K562 (cell line): ENCODE results near the gene TMSB10. TPM values are rescaled to one million over a fixed set of nuclear protein-coding genes. Genes with fewer than 3 reads are reported as not detected.
A peak's percentile ranks its signal among the peaks of the same experiment; 100 is the strongest.

Source experiments
- FOXJ3 ChIP-seq: sonication (generic); formaldehyde crosslinking; IDR thresholded peaks from 2 replicates; pipeline ENCODE4 v1.4.0; 2020; ENCODE audit warnings: mild to moderate bottlenecking, missing genetic modification reagents
- MCM7 ChIP-seq, 2 experiments: fragments of 450-650 bp; IDR thresholded peaks; 2 replicates each; pipeline ENCODE4 v1.6.1; 2016 to 2018
- PTBP1 ChIP-seq: fragments of 200-400 bp; formaldehyde crosslinking; IDR thresholded peaks from 2 replicates; pipeline ENCODE4 v1.6.1; 2017; ENCODE audit warnings: low read depth, low read length
- RBM34 ChIP-seq: fragments of 200-400 bp; formaldehyde crosslinking; IDR thresholded peaks from 2 replicates; pipeline ENCODE4 v1.6.1; 2018; ENCODE audit warnings: low read length, borderline replicate concordance; ENCODE audit not compliant: insufficient read depth
- RFX7 ChIP-seq: fragments of 250-450 bp; sonication (Bioruptor Pico); IDR thresholded peaks from 2 replicates; pipeline ENCODE4 v1.5.1; 2021; ENCODE audit warnings: mild to moderate bottlenecking
- SIRT6 ChIP-seq: IDR thresholded peaks from one replicate; pipeline ENCODE4 v1.6.1; 2012; ENCODE audit warnings: low read depth, mild to moderate bottlenecking, control low read depth, inconsistent platforms, low read length, moderate library complexity
- SMARCA5 ChIP-seq: fragments of 450-650 bp; IDR thresholded peaks from 2 replicates; pipeline ENCODE4 v1.6.1; 2016
- SRF ChIP-seq, 2 experiments: fragments of 250-450, 450-650 bp in 1 of 2; sonication (Bioruptor Pico) in 1 of 2; sonication (generic) in 1 of 2; formaldehyde crosslinking; IDR thresholded peaks; 2 replicates each; pipeline versions ENCODE4 v1.5.0 to v1.5.1; 2020 to 2022; ENCODE audit warnings: mild to moderate bottlenecking in 1 of 2, missing genetic modification reagents in 1 of 2
- SRSF9 ChIP-seq: fragments of 200-400 bp; formaldehyde crosslinking; IDR thresholded peaks from 2 replicates; pipeline ENCODE4 v1.6.1; 2017; ENCODE audit warnings: low read depth, low read length, borderline replicate concordance
- ZBTB7A ChIP-seq: IDR thresholded peaks from 2 replicates; pipeline ENCODE4 v1.6.1; 2011; ENCODE audit warnings: low read depth, mild to moderate bottlenecking, low read length, moderate library complexity, borderline replicate concordance; ENCODE audit not compliant: control insufficient read depth
- ZNF12 ChIP-seq: sonication (generic); formaldehyde crosslinking; IDR thresholded peaks from 2 replicates; pipeline ENCODE4 v1.4.0; 2020; ENCODE audit warnings: mild to moderate bottlenecking, missing genetic modification reagents
- polyA plus RNA-seq, 8 experiments: library from polyadenylated mRNA; depleted of rRNA in 4 of 8; stranded (reverse) in 5 of 8; unstranded in 3 of 8; fragments of >200 nt; fragmentation: Nextera tagmentation in 2 of 8; fragmentation: Illumina TruSeq in 1 of 8; extraction: Ambion mirVana in 2 of 8; extraction: Trizol in 1 of 8; gene quantifications; 2 replicates each; pipeline versions ENCODE4 v1.2.1 to v1.2.3, GENCODE V29; 2011 to 2014; ENCODE audit warnings: inconsistent platforms in 1 of 8, missing spikeins in 1 of 8
- total RNA-seq, 7 experiments: library from RNA; depleted of rRNA in 6 of 7; stranded (reverse); fragments of >200 nt in 6 of 7; fragmentation: Illumina TruSeq in 2 of 7; extraction: Trizol in 2 of 7; gene quantifications; 2 replicates each; pipeline versions ENCODE4 v1.2.1 to v1.2.3, GENCODE V29; 2011 to 2021; ENCODE audit warnings: low replicate concordance in 1 of 7
- TF ChIP-seq, protein P1 (sequence below): sonication (generic); formaldehyde crosslinking; IDR thresholded peaks from 2 replicates; pipeline ENCODE4 v1.4.0; 2020; ENCODE audit warnings: mild to moderate bottlenecking, missing genetic modification reagents
- TF ChIP-seq, protein P2 (sequence below): fragments of 250-450 bp; sonication (Bioruptor Pico); IDR thresholded peaks from 2 replicates; pipeline ENCODE4 v1.5.0; 2021; ENCODE audit warnings: mild to moderate bottlenecking, moderate library complexity
- TF ChIP-seq, protein P3 (sequence below): fragments of 250-450 bp; sonication (Bioruptor Pico); IDR thresholded peaks from 2 replicates; pipeline ENCODE4 v1.8.0; 2021; ENCODE audit warnings: mild to moderate bottlenecking, moderate library complexity
- TF ChIP-seq, protein P4 (sequence below): fragments of 200-800 bp; sonication (Bioruptor generic); IDR thresholded peaks from 2 replicates; pipeline ENCODE4 v1.6.1; 2017; ENCODE audit warnings: missing genetic modification characterization, missing compliant biosample characterization
- TF ChIP-seq, protein P5 (sequence below): sonication (generic); formaldehyde crosslinking; IDR thresholded peaks from 2 replicates; pipeline ENCODE4 v1.8.1; 2023; ENCODE audit warnings: mild to moderate bottlenecking, missing genetic modification reagents, moderate library complexity

TMSB10 gene
- total and polyA plus RNA-seq, 9 of the 15 experiments (the other 6 are each of a cell fraction or from before 2014, with no cell fraction given) = 382 to 2,226 (median 959) TPM

DNA sequence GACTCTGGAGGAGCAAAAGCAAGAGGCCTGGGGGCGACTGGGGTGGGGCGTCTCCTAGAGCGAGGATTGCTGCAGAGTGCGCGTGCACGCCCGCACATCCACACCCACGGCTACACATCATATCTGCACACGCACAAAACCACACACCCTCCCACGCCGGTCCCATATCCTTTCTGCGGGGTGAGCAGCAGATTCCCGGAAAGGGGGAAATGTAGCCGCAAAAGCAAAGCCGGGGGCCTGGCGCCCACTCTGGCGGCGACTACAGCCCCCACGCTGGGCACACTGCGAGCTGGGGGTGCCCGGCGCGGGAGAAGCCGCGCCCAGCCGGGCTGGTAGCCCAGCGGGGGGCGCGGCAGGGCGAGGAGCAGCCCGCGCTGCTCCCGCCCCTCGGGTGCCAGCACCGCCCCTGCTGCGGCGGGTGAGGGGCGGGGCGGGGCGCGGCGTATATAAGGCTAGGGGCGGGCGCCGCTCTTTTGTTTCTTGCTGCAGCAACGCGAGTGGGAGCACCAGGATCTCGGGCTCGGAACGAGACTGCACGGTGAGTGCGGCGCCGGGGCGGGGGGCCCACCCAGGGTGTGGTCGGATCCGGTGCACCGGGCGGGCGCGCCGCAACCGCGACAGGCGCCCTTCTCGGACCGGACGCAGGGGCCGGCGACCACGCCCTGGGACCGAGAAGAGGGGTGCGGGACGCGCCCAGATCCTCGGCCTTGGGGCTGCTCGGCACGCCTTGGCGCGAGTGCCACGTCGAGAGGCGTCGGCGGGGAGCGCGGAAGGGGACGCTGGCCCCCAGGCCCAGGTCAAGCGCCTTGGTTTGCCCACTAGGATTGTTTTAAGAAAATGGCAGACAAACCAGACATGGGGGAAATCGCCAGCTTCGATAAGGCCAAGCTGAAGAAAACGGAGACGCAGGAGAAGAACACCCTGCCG, at the start of gene TMSB10 (continued):
- TF ChIP-seq, protein P1, sequence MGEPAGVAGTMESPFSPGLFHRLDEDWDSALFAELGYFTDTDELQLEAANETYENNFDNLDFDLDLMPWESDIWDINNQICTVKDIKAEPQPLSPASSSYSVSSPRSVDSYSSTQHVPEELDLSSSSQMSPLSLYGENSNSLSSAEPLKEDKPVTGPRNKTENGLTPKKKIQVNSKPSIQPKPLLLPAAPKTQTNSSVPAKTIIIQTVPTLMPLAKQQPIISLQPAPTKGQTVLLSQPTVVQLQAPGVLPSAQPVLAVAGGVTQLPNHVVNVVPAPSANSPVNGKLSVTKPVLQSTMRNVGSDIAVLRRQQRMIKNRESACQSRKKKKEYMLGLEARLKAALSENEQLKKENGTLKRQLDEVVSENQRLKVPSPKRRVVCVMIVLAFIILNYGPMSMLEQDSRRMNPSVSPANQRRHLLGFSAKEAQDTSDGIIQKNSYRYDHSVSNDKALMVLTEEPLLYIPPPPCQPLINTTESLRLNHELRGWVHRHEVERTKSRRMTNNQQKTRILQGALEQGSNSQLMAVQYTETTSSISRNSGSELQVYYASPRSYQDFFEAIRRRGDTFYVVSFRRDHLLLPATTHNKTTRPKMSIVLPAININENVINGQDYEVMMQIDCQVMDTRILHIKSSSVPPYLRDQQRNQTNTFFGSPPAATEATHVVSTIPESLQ = 0 out of 2 replicates have a peak, but pooled peaks have one; percentile 42
- TF ChIP-seq, protein P2, sequence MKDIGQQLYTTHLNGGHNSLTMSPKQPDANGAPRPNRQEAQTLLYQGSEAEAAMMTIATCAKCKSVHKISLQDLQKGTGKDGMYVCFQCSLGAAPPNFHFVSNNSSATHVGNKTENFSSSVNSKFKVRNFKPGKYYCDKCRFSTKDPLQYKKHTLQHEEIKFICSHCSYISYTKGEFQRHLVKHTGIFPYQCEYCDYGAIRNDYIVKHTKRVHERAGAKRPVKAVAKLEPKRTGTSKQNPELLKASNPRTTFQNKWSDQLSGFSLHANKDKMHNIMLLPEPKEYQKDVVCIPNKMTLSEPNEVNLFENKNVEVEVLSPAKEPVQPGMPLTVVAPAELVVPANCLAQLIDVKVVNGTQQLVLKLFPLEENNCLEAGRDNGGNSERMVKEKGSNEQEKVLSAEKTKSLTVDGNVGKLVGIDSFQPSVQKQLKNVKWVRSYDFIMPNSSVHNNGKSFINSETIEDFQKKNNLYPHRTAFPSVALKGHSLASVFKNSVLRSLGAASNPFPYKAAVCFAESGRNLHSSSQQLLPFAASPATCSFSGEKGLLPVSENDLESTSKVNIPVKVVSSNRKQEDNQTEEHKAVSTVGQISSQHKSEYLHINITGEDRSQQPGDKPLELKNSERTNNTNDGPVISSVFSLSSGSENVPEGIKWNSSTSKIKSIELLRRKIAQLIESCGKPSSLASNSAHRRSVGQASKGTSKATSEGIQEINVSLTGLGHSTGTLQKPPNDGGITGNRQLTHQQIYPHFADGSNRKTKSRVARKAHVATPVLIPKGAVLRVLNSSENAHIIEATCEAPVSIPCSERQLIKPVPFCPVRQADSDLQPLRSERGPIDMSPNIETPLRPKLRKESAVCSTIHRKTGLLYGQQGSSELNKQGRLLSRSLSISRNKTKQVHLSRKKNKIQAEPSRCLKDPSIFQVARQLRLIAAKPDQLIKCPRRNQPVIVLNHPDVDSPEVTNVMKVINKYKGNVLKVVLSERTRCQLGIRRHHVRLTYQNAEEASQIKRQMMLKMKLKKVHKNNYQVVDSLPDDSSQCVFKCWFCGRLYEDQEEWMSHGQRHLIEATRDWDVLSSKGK (CRISPR knock-in tag) = no peak
- TF ChIP-seq MCM7 (IDR thresholded peaks at IDR 0.05) = no peak
- no peak for TF ChIP-seq PTBP1
- TF ChIP-seq SIRT6 = no peak
- no peak for TF ChIP-seq RFX7 (CRISPR knock-in tag)
- TF ChIP-seq, protein P3, sequence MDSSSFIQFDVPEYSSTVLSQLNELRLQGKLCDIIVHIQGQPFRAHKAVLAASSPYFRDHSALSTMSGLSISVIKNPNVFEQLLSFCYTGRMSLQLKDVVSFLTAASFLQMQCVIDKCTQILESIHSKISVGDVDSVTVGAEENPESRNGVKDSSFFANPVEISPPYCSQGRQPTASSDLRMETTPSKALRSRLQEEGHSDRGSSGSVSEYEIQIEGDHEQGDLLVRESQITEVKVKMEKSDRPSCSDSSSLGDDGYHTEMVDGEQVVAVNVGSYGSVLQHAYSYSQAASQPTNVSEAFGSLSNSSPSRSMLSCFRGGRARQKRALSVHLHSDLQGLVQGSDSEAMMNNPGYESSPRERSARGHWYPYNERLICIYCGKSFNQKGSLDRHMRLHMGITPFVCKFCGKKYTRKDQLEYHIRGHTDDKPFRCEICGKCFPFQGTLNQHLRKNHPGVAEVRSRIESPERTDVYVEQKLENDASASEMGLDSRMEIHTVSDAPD (CRISPR knock-in tag) = no peak
- TF ChIP-seq, protein P4, sequence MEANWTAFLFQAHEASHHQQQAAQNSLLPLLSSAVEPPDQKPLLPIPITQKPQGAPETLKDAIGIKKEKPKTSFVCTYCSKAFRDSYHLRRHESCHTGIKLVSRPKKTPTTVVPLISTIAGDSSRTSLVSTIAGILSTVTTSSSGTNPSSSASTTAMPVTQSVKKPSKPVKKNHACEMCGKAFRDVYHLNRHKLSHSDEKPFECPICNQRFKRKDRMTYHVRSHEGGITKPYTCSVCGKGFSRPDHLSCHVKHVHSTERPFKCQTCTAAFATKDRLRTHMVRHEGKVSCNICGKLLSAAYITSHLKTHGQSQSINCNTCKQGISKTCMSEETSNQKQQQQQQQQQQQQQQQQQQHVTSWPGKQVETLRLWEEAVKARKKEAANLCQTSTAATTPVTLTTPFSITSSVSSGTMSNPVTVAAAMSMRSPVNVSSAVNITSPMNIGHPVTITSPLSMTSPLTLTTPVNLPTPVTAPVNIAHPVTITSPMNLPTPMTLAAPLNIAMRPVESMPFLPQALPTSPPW (CRISPR knock-in tag) = peak; percentile 89
- TF ChIP-seq ZBTB7A = peak; percentile 87
- TF ChIP-seq ZNF12 (CRISPR knock-in tag) = no peak
- no peak for TF ChIP-seq FOXJ3
- TF ChIP-seq SRF (CRISPR knock-in tag; IDR thresholded peaks at IDR 0.05) = 0 out of 4 replicates have a peak, but pooled peaks of 1 of the 2 experiments have one; percentile 14
- TF ChIP-seq SRSF9 = no peak
- TF ChIP-seq RBM34 = 0 out of 2 replicates have a peak, but pooled peaks have one; percentile 50
- TF ChIP-seq, protein P5, sequence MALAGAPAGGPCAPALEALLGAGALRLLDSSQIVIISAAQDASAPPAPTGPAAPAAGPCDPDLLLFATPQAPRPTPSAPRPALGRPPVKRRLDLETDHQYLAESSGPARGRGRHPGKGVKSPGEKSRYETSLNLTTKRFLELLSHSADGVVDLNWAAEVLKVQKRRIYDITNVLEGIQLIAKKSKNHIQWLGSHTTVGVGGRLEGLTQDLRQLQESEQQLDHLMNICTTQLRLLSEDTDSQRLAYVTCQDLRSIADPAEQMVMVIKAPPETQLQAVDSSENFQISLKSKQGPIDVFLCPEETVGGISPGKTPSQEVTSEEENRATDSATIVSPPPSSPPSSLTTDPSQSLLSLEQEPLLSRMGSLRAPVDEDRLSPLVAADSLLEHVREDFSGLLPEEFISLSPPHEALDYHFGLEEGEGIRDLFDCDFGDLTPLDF (CRISPR knock-in tag) = 0 out of 2 replicates have a peak, but pooled peaks have one; percentile 14
- TF ChIP-seq SMARCA5 = no peak
